ENCODE results near the gene IFITM5.
"Not testable (repeated sequence)": the region's sequence is repeated elsewhere in the genome, so short reads cannot be mapped to it uniquely, and the experiment has no call there.

Gene IFITM5

GRCh38 chr11:292211-293121 lies 6.9 kb downstream of the IFITM5 start:
- no peak overlapping the region for H3K4me3 ChIP-seq

GRCh38 chr11:291281-292210 lies 7.8 kb downstream of the IFITM5 start:
- H3K9ac ChIP-seq = peak overlapping the region; percentile 80

More at GRCh38 chr11:292211-293121, 6.9 kb downstream of the IFITM5 start:
- Histone ChIP-seq H3K36me3 (peaks cover 56% of the 10 kb centered on the region), H3K9ac (no peak overlapping the region), H3K27me3 (peaks cover 14% of the 10 kb centered on the region), H4K20me1 (peaks cover 14% of the 10 kb centered on the region), H3K4me2 (peak overlapping the region; percentile 14), H3K9me3 (no peaks in the 10 kb centered on the region), H3K27ac (no peak overlapping the region), H3K4me1 (peaks cover 59% of the 10 kb centered on the region)
- no peak for TF ChIP-seq Cebpa-rat (IDR thresholded peaks at IDR 0.05)

GRCh38 chr11:290621-291231 lies 8.6 kb downstream of the IFITM5 start:
- Histone ChIP-seq H3K36me3 (peaks cover 51% of the 10 kb centered on the region), H3K9me3 (no peaks in the 10 kb centered on the region), H3K4me2 (peak overlapping the region; percentile 100)

More at GRCh38 chr11:291281-292210, 7.8 kb downstream of the IFITM5 start:
- no peaks in the 10 kb centered on the region for H3K9me3 ChIP-seq
- peaks cover 19% of the 10 kb centered on the region for H4K20me1 ChIP-seq
- H3K27ac ChIP-seq = no peak overlapping the region
- H3K4me2 ChIP-seq = peak overlapping the region; percentile 100
- H3K4me1 ChIP-seq = peaks cover 56% of the 10 kb centered on the region
- peaks cover 23% of the 10 kb centered on the region for H3K27me3 ChIP-seq
- H3K36me3 ChIP-seq = peaks cover 56% of the 10 kb centered on the region
- no peak for TF ChIP-seq Cebpa-rat (IDR thresholded peaks at IDR 0.05)
- H3K4me3 ChIP-seq = no peak overlapping the region; the same call in 1 of the 2 replicates

GRCh38 chr11:289712-290620 lies 9.4 kb downstream of the IFITM5 start:
- H3K9me3 ChIP-seq = no peaks in the 10 kb centered on the region
- H3K4me3 ChIP-seq = peak overlapping the region; percentile 78
- H3K9ac ChIP-seq = peak overlapping the region; percentile 80
- peaks cover 39% of the 10 kb centered on the region for H3K27me3 ChIP-seq
- peak overlapping the region; percentile 76 for H3K27ac ChIP-seq
- peaks cover 49% of the 10 kb centered on the region for H3K4me1 ChIP-seq
- peaks cover 44% of the 10 kb centered on the region for H3K36me3 ChIP-seq
- no peak for TF ChIP-seq Cebpa-rat (IDR thresholded peaks at IDR 0.05)
- peaks cover 19% of the 10 kb centered on the region for H4K20me1 ChIP-seq
- peak overlapping the region; percentile 100 for H3K4me2 ChIP-seq

More at GRCh38 chr11:290621-291231, 8.6 kb downstream of the IFITM5 start:
- H3K27me3 ChIP-seq = peaks cover 31% of the 10 kb centered on the region
- no peak for TF ChIP-seq Cebpa-rat (IDR thresholded peaks at IDR 0.05)
- H3K27ac ChIP-seq = peak overlapping the region; percentile 76
- H3K4me3 ChIP-seq = peak overlapping the region; percentile 78
- peaks cover 19% of the 10 kb centered on the region for H4K20me1 ChIP-seq
- peak overlapping the region; percentile 80 for H3K9ac ChIP-seq
- peaks cover 49% of the 10 kb centered on the region for H3K4me1 ChIP-seq

- Histone ChIP-seq H3K9ac (peak overlapping the region; percentile 80), H3K4me1 (peaks cover 49% of the 10 kb centered on the region), H3K4me3 (peak overlapping the region; percentile 78), H3K4me2 (peak overlapping the region; percentile 100), H3K27me3 (peaks cover 45% of the 10 kb centered on the region), H3K9me3 (no peaks in the 10 kb centered on the region), H3K27ac (peak overlapping the region; percentile 76), H4K20me1 (peaks cover 19% of the 10 kb centered on the region), H3K36me3 (peaks cover 38% of the 10 kb centered on the region)
- TF ChIP-seq Cebpa-rat (IDR thresholded peaks at IDR 0.05) = no peak
Observed at GRCh38 chr11:289398-289711, 10.0 kb downstream of the IFITM5 start.

- Histone ChIP-seq H3K9me3 (no peaks in the 10 kb centered on the region), H3K9ac (peak within 1 kb of the TSS; percentile 81), H3K4me1 (peaks cover 49% of the 10 kb centered on the region), H3K27ac (peak within 1 kb of the TSS; percentile 82), H3K27me3 (peaks cover 51% of the 10 kb centered on the region), H3K4me2 (peak within 1 kb of the TSS; percentile 100), H3K4me3 (peak within 1 kb of the TSS; percentile 78), H3K36me3 (peaks cover 31% of the 10 kb centered on the region), H4K20me1 (peaks cover 19% of the 10 kb centered on the region)
- TF ChIP-seq Cebpa-rat (IDR thresholded peaks at IDR 0.05) = no peak
Observed at GRCh38 chr11:288478-289397, 10.6 kb downstream of the IFITM5 start, which contains the start of gene PGGHG. Gene PGGHG, plus strand, starts transcription at chr11:289126. Its CDS starts 691 bp downstream, at chr11:289817.

GRCh38 chr11:287821-288477 lies 11.4 kb downstream of the IFITM5 start:
- H4K20me1 ChIP-seq = peaks cover 19% of the 10 kb centered on the region
- H3K4me1 ChIP-seq = peaks cover 49% of the 10 kb centered on the region
- H3K27me3 ChIP-seq = peaks cover 59% of the 10 kb centered on the region
- TF ChIP-seq Cebpa-rat (IDR thresholded peaks at IDR 0.05) = no peak
- H3K9ac ChIP-seq = peak overlapping the region; percentile 81
- peak overlapping the region; percentile 78 for H3K4me3 ChIP-seq
- peaks cover 25% of the 10 kb centered on the region for H3K36me3 ChIP-seq
- peak overlapping the region; percentile 82 for H3K27ac ChIP-seq
- H3K4me2 ChIP-seq = peak overlapping the region; percentile 99
- no peaks in the 10 kb centered on the region for H3K9me3 ChIP-seq

- peak overlapping the region; percentile 78 for H3K4me3 ChIP-seq
- peaks cover 66% of the 10 kb centered on the region for H3K27me3 ChIP-seq
- H3K36me3 ChIP-seq = peaks cover 18% of the 10 kb centered on the region
- peak overlapping the region; percentile 99 for H3K4me2 ChIP-seq
- H3K27ac ChIP-seq, H3K9me3 ChIP-seq: not testable (repeated sequence)
- peak overlapping the region; percentile 81; the same call in 1 of the 2 replicates for H3K9ac ChIP-seq
- H3K4me1 ChIP-seq = peaks cover 50% of the 10 kb centered on the region
- peaks cover 24% of the 10 kb centered on the region for H4K20me1 ChIP-seq
Observed at GRCh38 chr11:286977-287820, 12.1 kb downstream of the IFITM5 start.

All from BLaER1 (cell line).